Natural killer cell (primary cell): ENCODE results near the gene RIPPLY1. TPM values are rescaled to one million over a fixed set of nuclear protein-coding genes. Genes with fewer than 3 reads are reported as not detected.

Experiments used
- ATAC-seq, 3 donors: fragments of 150-1000 bp in 2 of 3; fragments of 200-7000 bp in 1 of 3; cut with Tn5 transposase; 1 replicate in 1 of 3; 2 replicates in 2 of 3; pipeline ENCODE4 v1.10.0; 2021; ENCODE audit warnings: mild to moderate bottlenecking in 2 of 3, moderate library complexity in 2 of 3
- DNase-seq, 2 donors: peaks; one replicate each; pipeline versions ENCODE4 v3.0.0 to v3.0.0-alpha.2; 2013 to 2021; ENCODE audit warnings: mixed read lengths in 1 of 2
- H3K27ac ChIP-seq: one replicate; pipeline ENCODE4 v1.5.1; 2013; ENCODE audit warnings: mild to moderate bottlenecking, low read length
- H3K27me3 ChIP-seq: one replicate; pipeline ENCODE4 v1.6.1; 2013; ENCODE audit warnings: low read length; ENCODE audit not compliant: control insufficient read depth, insufficient read depth
- H3K36me3 ChIP-seq: one replicate; pipeline ENCODE4 v1.6.1; 2013; ENCODE audit warnings: low read length; ENCODE audit not compliant: control insufficient read depth, insufficient read depth
- H3K4me1 ChIP-seq: one replicate; pipeline ENCODE4 v1.6.1; 2013; ENCODE audit warnings: low read length; ENCODE audit not compliant: control insufficient read depth, insufficient read depth
- H3K4me3 ChIP-seq: one replicate; pipeline ENCODE4 v1.5.1; 2013; ENCODE audit warnings: low read length
- H3K9me3 ChIP-seq: one replicate; pipeline ENCODE4 v1.6.1; 2013; ENCODE audit warnings: low read length; ENCODE audit not compliant: control insufficient read depth, insufficient read depth
- H3K27ac Mint-ChIP-seq, 2 donors: one replicate each; pipeline ENCODE4 v1.8.0; 2022; ENCODE audit warnings: mild to moderate bottlenecking in 2 of 2, mixed read lengths in 2 of 2, moderate library complexity in 1 of 2
- H3K27me3 Mint-ChIP-seq, 2 donors: one replicate each; pipeline ENCODE4 v1.8.0; 2022; ENCODE audit warnings: low read depth in 2 of 2, mixed read lengths in 2 of 2
- H3K36me3 Mint-ChIP-seq: one replicate; pipeline ENCODE4 v1.8.0; 2022; ENCODE audit warnings: mixed read lengths
- H3K4me1 Mint-ChIP-seq, 2 donors: one replicate each; pipeline ENCODE4 v1.8.0; 2022; ENCODE audit warnings: mixed read lengths in 2 of 2
- H3K4me3 Mint-ChIP-seq: one replicate; pipeline ENCODE4 v1.8.0; 2022; ENCODE audit warnings: mild to moderate bottlenecking, moderate library complexity, mixed read lengths
- H3K9me3 Mint-ChIP-seq, 2 donors: one replicate each; pipeline ENCODE4 v1.8.0; 2022; ENCODE audit warnings: mixed read lengths in 2 of 2
- CTCF ChIP-seq: fragments of 200-600 bp; IDR thresholded peaks from one replicate; pipeline ENCODE4 v1.8.0; 2022; ENCODE audit warnings: antibody characterized with exemption
- WGBS: methylation state at CpG from one replicate; pipeline ENCODE4 v1.1.7; 2013; ENCODE audit warnings: missing lambda C conversion rate; ENCODE audit not compliant: insufficient coverage; 5-methylcytosine and 5-hydroxymethylcytosine counted together
- intact Hi-C: fragments of 100-400 bp; cut with micrococcal nuclease; formaldehyde crosslinking; loops from one replicate; pipeline ENCODE4 v1.14.2; 2022
- total RNA-seq, 4 donors: library from RNA; stranded (reverse); fragments of 120-200 nt in 1 of 4; gene quantifications; one replicate each; pipeline versions ENCODE4 v1.2.3 to v1.2.4, GENCODE V29; 2013 to 2022

The RIPPLY1 gene
- total RNA-seq, 3 donors from 2014 or later (not counting 1 experiment from before 2014, with no cell fraction given), result not detected

GRCh38 chrX:106921637-106922036, 18.5 kb upstream of the RIPPLY1 start:
- H3K36me3 Mint-ChIP-seq, result no peaks in the 10 kb centered on the region
- H3K4me1 ChIP-seq, result peaks cover 6% of the 10 kb centered on the region
- H3K9me3 Mint-ChIP-seq, result no peaks in the 10 kb centered on the region
- DNase-seq, result no peak
- H3K4me1 Mint-ChIP-seq, result peaks cover 8 to 9% of the 10 kb centered on the region in 2 donors
- peaks cover 0 to 3% of the 10 kb centered on the region in 2 donors for H3K27me3 Mint-ChIP-seq
- no peaks in the 10 kb centered on the region for H3K27me3 ChIP-seq
- no peak for ATAC-seq
- H3K36me3 ChIP-seq, result no peaks in the 10 kb centered on the region
- intact Hi-C loops, result no loop called here
- no peak overlapping the region for H3K27ac Mint-ChIP-seq
- H3K9me3 ChIP-seq, result no peaks in the 10 kb centered on the region
- no peak for TF ChIP-seq CTCF
- 90% methylated on average over 1 of the region's 2 CpGs for WGBS
- H3K27ac ChIP-seq, result no peak overlapping the region
- H3K4me3 Mint-ChIP-seq, result no peak overlapping the region
- no peak overlapping the region for H3K4me3 ChIP-seq

GRCh38 chrX:106919932-106920452, 16.9 kb upstream of the RIPPLY1 start, which contains the start of gene CLDN2:
CLDN2 (plus strand) TSS chrX:106920402; CDS start chrX:106928229, 7,827 bp downstream.
- Mint-ChIP-seq H3K4me1 (peaks cover 8 to 9% of the 10 kb centered on the region in 2 donors), H3K27me3 (peaks cover 6 to 12% of the 10 kb centered on the region in 2 donors), H3K9me3 (no peaks in the 10 kb centered on the region), H3K36me3 (no peaks in the 10 kb centered on the region), H3K4me3 (no peak within 1 kb of the TSS), H3K27ac (no peak within 1 kb of the TSS)
- H3K36me3 ChIP-seq, result no peaks in the 10 kb centered on the region
- no peaks in the 10 kb centered on the region for H3K27me3 ChIP-seq
- no peak within 1 kb of the TSS for H3K27ac ChIP-seq
- intact Hi-C loops, result no loop called here
- no peak for DNase-seq
- ATAC-seq, result no peak
- H3K4me1 ChIP-seq, result peaks cover 6% of the 10 kb centered on the region
- TF ChIP-seq CTCF, result no peak
- 38% methylated on average over 2 of the region's 2 CpGs for WGBS
- H3K9me3 ChIP-seq, result no peaks in the 10 kb centered on the region
- no peak within 1 kb of the TSS for H3K4me3 ChIP-seq

GRCh38 chrX:106917830-106918500, 14.8 kb upstream of the RIPPLY1 start:
- Mint-ChIP-seq H3K36me3 (no peaks in the 10 kb centered on the region), H3K4me1 (peaks cover 8 to 9% of the 10 kb centered on the region in 2 donors), H3K27me3 (peaks cover 6 to 12% of the 10 kb centered on the region in 2 donors), H3K9me3 (no peaks in the 10 kb centered on the region), H3K27ac (no peak overlapping the region), H3K4me3 (no peak overlapping the region)
- 30% methylated on average over 5 of the region's 6 CpGs for WGBS
- H3K27ac ChIP-seq, result no peak overlapping the region
- peak in 1 of 2 donors; percentile 52 for DNase-seq
- intact Hi-C loops, result no loop called here
- no peaks in the 10 kb centered on the region for H3K27me3 ChIP-seq
- no peaks in the 10 kb centered on the region for H3K9me3 ChIP-seq
- peaks cover 6% of the 10 kb centered on the region for H3K4me1 ChIP-seq
- no peak for TF ChIP-seq CTCF
- no peaks in the 10 kb centered on the region for H3K36me3 ChIP-seq
- no peak overlapping the region for H3K4me3 ChIP-seq
- no peak for ATAC-seq
